H1 (cell line): ENCODE results near the gene SSBP3.

ENCODE experiments used
- CTCF ChIP-seq, 3 experiments: IDR thresholded peaks; 1 replicate in 2 of 3; 2 replicates in 1 of 3; pipeline versions ENCODE4 v1.5.1 to v1.6.1; 2011; ENCODE audit warnings: low read length in 3 of 3, mild to moderate bottlenecking in 3 of 3, inconsistent platforms in 2 of 3, low read depth in 1 of 3, moderate library complexity in 1 of 3; ENCODE audit not compliant: insufficient read depth in 1 of 3; ENCODE audit errors: control extremely low read depth in 1 of 3
- EP300 ChIP-seq, 2 experiments: IDR thresholded peaks; 1 replicate in 1 of 2; 2 replicates in 1 of 2; pipeline ENCODE4 v1.6.1; 2011 to 2012; ENCODE audit warnings: low read depth in 2 of 2, low read length in 2 of 2, mild to moderate bottlenecking in 2 of 2, borderline replicate concordance in 1 of 2, inconsistent platforms in 1 of 2, moderate library complexity in 1 of 2
- JUND ChIP-seq: IDR thresholded peaks from 2 replicates; pipeline ENCODE4 v1.6.1; 2011; ENCODE audit warnings: mild to moderate bottlenecking, improper control_type of control experiment, low read length
- MAX ChIP-seq: IDR thresholded peaks from 2 replicates; pipeline ENCODE4 v1.6.1; 2012; ENCODE audit warnings: inconsistent platforms
- POLR2A ChIP-seq, 2 experiments: IDR thresholded peaks; 1 replicate in 1 of 2; 2 replicates in 1 of 2; pipeline ENCODE4 v1.6.1; 2011; ENCODE audit warnings: low read depth in 2 of 2, low read length in 2 of 2, mild to moderate bottlenecking in 2 of 2; ENCODE audit errors: control extremely low read depth in 1 of 2
- POLR2AphosphoS5 ChIP-seq: IDR thresholded peaks from 2 replicates; pipeline ENCODE4 v1.6.1; 2011; ENCODE audit warnings: low read depth, low read length
- RAD21 ChIP-seq, 2 experiments: IDR thresholded peaks in 1 of 2; conservative IDR thresholded peaks in 1 of 2; 2 replicates each; pipeline ENCODE4 v1.6.1; 2011; ENCODE audit warnings: low read depth in 2 of 2, low read length in 2 of 2, improper control_type of control experiment in 1 of 2, inconsistent platforms in 1 of 2, mild to moderate bottlenecking in 1 of 2, moderate library complexity in 1 of 2
- TAF1 ChIP-seq: IDR thresholded peaks from 2 replicates; pipeline ENCODE4 v1.6.1; 2011; ENCODE audit warnings: mild to moderate bottlenecking, low read depth, low read length
- USF2 ChIP-seq: IDR thresholded peaks from 2 replicates; pipeline ENCODE4 v1.6.1; 2011; ENCODE audit warnings: low read length, improper control_type of control experiment

- TF ChIP-seq EP300 (IDR thresholded peaks at IDR 0.05; ENCODE audit: borderline replicate concordance in 1 of 2, low read depth in 2 of 2, low read length in 2 of 2) (no peak), POLR2A (IDR thresholded peaks at IDR 0.05; ENCODE audit: control extremely low read depth in 1 of 2, low read depth in 2 of 2, low read length in 2 of 2) (no peak), JUND (no peak), POLR2AphosphoS5 (no peak), MAX (no peak), RAD21 (IDR thresholded peaks at IDR 0.05 in 1 of 2, conservative IDR thresholded peaks at IDR 0.05 in 1 of 2; ENCODE audit: low read depth in 2 of 2, low read length in 2 of 2) (no peak), USF2 (no peak), CTCF (IDR thresholded peaks at IDR 0.05; ENCODE audit: control extremely low read depth in 1 of 3, insufficient read depth in 1 of 3, low read depth in 1 of 3, low read length in 3 of 3) (no peak), TAF1 (no peak)
These were observed 70.5 kb downstream of the SSBP3 start for GRCh38 chr1:54335755-54336108.
